HAP-1 (cell line): Measurements from ENCODE around the gene PPIL6.
A peak's percentile ranks its signal among the peaks of the same experiment; 100 is the strongest.

Experiments used
- DNase-seq, 2 experiments: peaks; one replicate each; pipeline ENCODE4 v3.0.0-alpha.2; 2016 to 2020; ENCODE audit warnings: low spot score in 2 of 2
- H3K27me3 ChIP-seq: fragments of 250-450 bp; sonication (Bioruptor Pico); 2 replicates; pipeline ENCODE4 v1.5.1; 2020; ENCODE audit warnings: low read depth, mild to moderate bottlenecking, moderate library complexity
- H3K36me3 ChIP-seq: fragments of 250-450 bp; sonication (Bioruptor Pico); replicated peaks from 2 replicates; pipeline ENCODE4 v1.5.1; 2020; ENCODE audit warnings: mild to moderate bottlenecking
- H3K4me1 ChIP-seq: fragments of 250-450 bp; sonication (Bioruptor Pico); 2 replicates; pipeline ENCODE4 v1.5.1; 2020; ENCODE audit warnings: mild to moderate bottlenecking
- H3K4me3 ChIP-seq: fragments of 250-450 bp; sonication (Bioruptor Pico); 2 replicates; pipeline ENCODE4 v1.5.1; 2020; ENCODE audit warnings: mild to moderate bottlenecking, moderate library complexity
- H3K9me3 ChIP-seq: fragments of 250-450 bp; sonication (Bioruptor Pico); 2 replicates; pipeline ENCODE4 v1.5.1; 2020; ENCODE audit warnings: mild to moderate bottlenecking, moderate library complexity
- in situ Hi-C: fragments of 300-500 bp; cut with MboI; formaldehyde crosslinking; loops from 3 replicates; pipeline ENCODE4 v1.14.3; 2020; ENCODE audit warnings: low sequenced_read_pairs, inconsistent platforms, mixed read lengths

Gene PPIL6

GRCh38 chr6:109457562-109457996 is 17.2 kb upstream of the PPIL6 start:
- Histone ChIP-seq H3K27me3 (no peaks in the 10 kb centered on the region), H3K36me3 (peaks cover 13% of the 10 kb centered on the region), H3K4me3 (no peak overlapping the region), H3K4me1 (peaks cover 21% of the 10 kb centered on the region), H3K9me3 (no peaks in the 10 kb centered on the region)
- peak; percentile 52 to 67 for DNase-seq
- in situ Hi-C loops, result no loop called here

- DNase-seq, result no peak
- peak overlapping the region; percentile 68 for H3K4me3 ChIP-seq
- H3K4me1 ChIP-seq, result peaks cover 21% of the 10 kb centered on the region
- no peaks in the 10 kb centered on the region for H3K9me3 ChIP-seq
- peaks cover 9% of the 10 kb centered on the region for H3K36me3 ChIP-seq
- no peaks in the 10 kb centered on the region for H3K27me3 ChIP-seq
- in situ Hi-C loops, result no loop called here
Observed at GRCh38 chr6:109456710-109457561, 16.5 kb upstream of the PPIL6 start.

GRCh38 chr6:109456111-109456583 is 15.7 kb upstream of the PPIL6 start:
- Histone ChIP-seq H3K4me1 (peaks cover 21% of the 10 kb centered on the region), H3K27me3 (no peaks in the 10 kb centered on the region), H3K4me3 (peak overlapping the region; percentile 68), H3K9me3 (no peaks in the 10 kb centered on the region), H3K36me3 (peaks cover 1% of the 10 kb centered on the region)
- peak in 1 of 2 experiments; percentile 26 for DNase-seq
- in situ Hi-C loops, result no loop called here

- Histone ChIP-seq H3K4me3 (peak within 1 kb of the TSS; percentile 68), H3K9me3 (no peaks in the 10 kb centered on the region), H3K4me1 (peaks cover 19% of the 10 kb centered on the region), H3K27me3 (no peaks in the 10 kb centered on the region), H3K36me3 (no peaks in the 10 kb centered on the region; the same call in 1 of the 2 replicates)
- peak; percentile 59 to 82 for DNase-seq
- in situ Hi-C loops, result no loop called here
Observed at GRCh38 chr6:109455437-109456110, 15.1 kb upstream of the PPIL6 start, which contains the start of gene MICAL1. Gene MICAL1 (minus strand): TSS chr6:109455772. CDS start chr6:109454196, 1,576 bp downstream.

- in situ Hi-C loops, result no loop called here
- H3K9me3 ChIP-seq, result no peaks in the 10 kb centered on the region
- peak in 1 of 2 experiments; percentile 46 for DNase-seq
- H3K4me3 ChIP-seq, result peak overlapping the region; percentile 68
- H3K27me3 ChIP-seq, result no peaks in the 10 kb centered on the region
- peaks cover 17% of the 10 kb centered on the region for H3K4me1 ChIP-seq
- no peaks in the 10 kb centered on the region; the same call in 1 of the 2 replicates for H3K36me3 ChIP-seq
Observed at GRCh38 chr6:109454496-109455436, 14.3 kb upstream of the PPIL6 start.

GRCh38 chr6:109453594-109454495 is 13.4 kb upstream of the PPIL6 start:
- Histone ChIP-seq H3K4me1 (peaks cover 17% of the 10 kb centered on the region), H3K9me3 (no peaks in the 10 kb centered on the region), H3K4me3 (no peak overlapping the region), H3K27me3 (no peaks in the 10 kb centered on the region), H3K36me3 (no peaks in the 10 kb centered on the region)
- DNase-seq, result no peak
- in situ Hi-C loops, result no loop called here

- H3K36me3 ChIP-seq, result no peaks in the 10 kb centered on the region
- no peak for DNase-seq
- in situ Hi-C loops, result no loop called here
- H3K9me3 ChIP-seq, result no peaks in the 10 kb centered on the region
- H3K4me3 ChIP-seq, result no peak overlapping the region
- H3K4me1 ChIP-seq, result peaks cover 16% of the 10 kb centered on the region
- no peaks in the 10 kb centered on the region for H3K27me3 ChIP-seq
Observed at GRCh38 chr6:109453156-109453555, 12.7 kb upstream of the PPIL6 start.

GRCh38 chr6:109452181-109452580 is 11.8 kb upstream of the PPIL6 start:
- in situ Hi-C loops, result no loop called here
- Histone ChIP-seq H3K4me3 (no peak overlapping the region), H3K36me3 (no peaks in the 10 kb centered on the region)

GRCh38 chr6:109451376-109451775 is 10.9 kb upstream of the PPIL6 start:
- Histone ChIP-seq H3K36me3 (peaks cover 4% of the 10 kb centered on the region; the same call in 1 of the 2 replicates), H3K4me1 (peaks cover under 1% of the 10 kb centered on the region), H3K4me3 (no peak overlapping the region), H3K9me3 (no peaks in the 10 kb centered on the region), H3K27me3 (no peaks in the 10 kb centered on the region)
- DNase-seq, result no peak
- in situ Hi-C loops, result no loop called here

More at GRCh38 chr6:109452181-109452580, 11.8 kb upstream of the PPIL6 start:
- no peak for DNase-seq
- H3K27me3 ChIP-seq, result no peaks in the 10 kb centered on the region
- no peaks in the 10 kb centered on the region for H3K9me3 ChIP-seq
- H3K4me1 ChIP-seq, result peaks cover 8% of the 10 kb centered on the region

- Histone ChIP-seq H3K4me1 (no peaks in the 10 kb centered on the region), H3K9me3 (no peaks in the 10 kb centered on the region), H3K4me3 (no peak overlapping the region), H3K36me3 (peaks cover 5% of the 10 kb centered on the region; the same call in 1 of the 2 replicates), H3K27me3 (no peaks in the 10 kb centered on the region)
- no peak for DNase-seq
- in situ Hi-C loops, result no loop called here
Observed at GRCh38 chr6:109450801-109451200, 10.4 kb upstream of the PPIL6 start.

GRCh38 chr6:109449795-109450673 is 9.6 kb upstream of the PPIL6 start:
- DNase-seq, result no peak
- H3K36me3 ChIP-seq, result peaks cover 12% of the 10 kb centered on the region
- in situ Hi-C loops, result no loop called here
- H3K4me1 ChIP-seq, result no peaks in the 10 kb centered on the region
- H3K27me3 ChIP-seq, result no peaks in the 10 kb centered on the region
- no peak overlapping the region for H3K4me3 ChIP-seq
- H3K9me3 ChIP-seq, result no peaks in the 10 kb centered on the region
